ENCODE results near the gene CLEC7A.

The CLEC7A gene

GRCh38 chr12:10130042-10130441, at the start of gene CLEC7A:
TSS of gene CLEC7A (minus strand) at chr12:10130199. CDS start at chr12:10130082, 117 bp downstream.
- no peak for DNase-seq (ENCODE audit: low spot score)

DNA sequence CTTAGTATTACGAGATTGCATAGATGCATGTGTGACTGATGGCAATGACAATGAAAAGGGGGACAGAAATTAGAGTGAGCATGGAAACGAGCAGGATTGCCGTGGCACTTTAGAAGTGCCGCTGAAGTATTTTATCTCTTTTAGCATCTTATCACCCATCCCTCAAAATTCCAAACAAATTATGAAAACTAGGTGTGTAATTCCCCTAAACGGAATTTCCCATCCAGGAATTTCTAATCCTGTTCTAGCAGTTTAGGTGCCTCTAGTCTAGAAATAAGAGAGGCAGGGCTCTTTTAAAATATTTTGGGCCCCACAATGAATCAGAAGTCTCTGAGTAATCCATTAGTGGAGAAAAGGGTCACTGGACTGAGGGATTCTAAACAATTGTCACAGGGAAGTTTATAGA, 49.8 kb upstream of the CLEC7A start:
- peak; percentile 30 for DNase-seq (ENCODE audit: low spot score)

- DNase-seq (ENCODE audit: low spot score), result no peak
Measured at GRCh38 chr12:10178821-10179220, 48.8 kb upstream of the CLEC7A start, which contains the start of gene TMEM52B. TSS of gene TMEM52B (plus strand) at chr12:10179032. CDS start at chr12:10179575, 543 bp downstream.

GRCh38 chr12:10175846-10176636, 46.0 kb upstream of the CLEC7A start:
- DNase-seq (ENCODE audit: low spot score), result no peak

- no peak for DNase-seq (ENCODE audit: low spot score)
Measured at GRCh38 chr12:10174986-10175614, 45.1 kb upstream of the CLEC7A start.

- DNase-seq (ENCODE audit: low spot score), result no peak
Measured at GRCh38 chr12:10171973-10172728, 42.2 kb upstream of the CLEC7A start, which contains the start of gene OLR1. TSS of gene OLR1 (minus strand) at chr12:10172132. CDS start at chr12:10172077, 55 bp downstream.

GRCh38 chr12:10170216-10170615, 40.2 kb upstream of the CLEC7A start:
- peak; percentile 49 for DNase-seq (ENCODE audit: low spot score)

GRCh38 chr12:10169104-10169503, 39.1 kb upstream of the CLEC7A start:
- DNase-seq (ENCODE audit: low spot score), result peak; percentile 51

DNA sequence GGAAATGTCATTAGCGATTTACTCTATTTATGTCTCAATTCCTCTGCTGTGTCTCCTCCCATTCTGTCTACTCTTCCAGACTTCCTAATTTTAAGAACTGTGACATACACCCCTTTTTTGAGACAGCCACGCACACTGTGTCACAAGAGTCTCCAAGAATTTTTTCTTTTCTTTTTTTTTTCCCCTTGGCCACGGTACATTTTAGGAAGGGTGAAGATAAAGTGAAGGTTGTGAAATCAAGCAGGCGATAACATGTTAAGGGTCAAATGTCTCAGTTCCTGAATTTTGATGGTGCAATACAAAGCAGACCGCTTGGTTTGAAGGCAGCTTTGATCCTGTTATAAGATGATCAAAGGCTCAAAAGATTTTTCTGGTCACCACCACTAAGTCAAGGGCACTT, 37.6 kb upstream of the CLEC7A start:
- DNase-seq (ENCODE audit: low spot score), result peak; percentile 4

DNA sequence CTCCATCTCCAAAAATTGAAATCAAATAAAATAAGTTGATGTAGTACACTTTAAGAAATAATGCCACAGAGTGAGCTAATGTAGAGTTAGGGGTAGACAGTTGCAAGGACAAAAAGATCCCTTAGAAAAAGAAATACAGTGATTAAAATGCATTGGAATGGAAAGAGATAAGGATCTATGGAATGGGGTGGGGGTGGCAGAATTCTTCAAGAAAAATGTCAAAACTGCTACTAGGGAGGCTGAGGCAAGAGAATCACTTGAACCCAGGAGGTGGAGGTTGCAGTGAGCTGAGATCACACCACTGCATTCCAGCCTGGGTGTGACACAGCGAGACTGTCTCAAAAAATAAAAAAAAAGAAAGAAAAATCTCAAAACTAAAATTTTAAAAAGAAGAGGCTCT, 35.4 kb upstream of the CLEC7A start:
- no peak for DNase-seq (ENCODE audit: low spot score)

GRCh38 chr12:10163084-10163483, 33.1 kb upstream of the CLEC7A start:
- no peak for DNase-seq (ENCODE audit: low spot score)

DNA sequence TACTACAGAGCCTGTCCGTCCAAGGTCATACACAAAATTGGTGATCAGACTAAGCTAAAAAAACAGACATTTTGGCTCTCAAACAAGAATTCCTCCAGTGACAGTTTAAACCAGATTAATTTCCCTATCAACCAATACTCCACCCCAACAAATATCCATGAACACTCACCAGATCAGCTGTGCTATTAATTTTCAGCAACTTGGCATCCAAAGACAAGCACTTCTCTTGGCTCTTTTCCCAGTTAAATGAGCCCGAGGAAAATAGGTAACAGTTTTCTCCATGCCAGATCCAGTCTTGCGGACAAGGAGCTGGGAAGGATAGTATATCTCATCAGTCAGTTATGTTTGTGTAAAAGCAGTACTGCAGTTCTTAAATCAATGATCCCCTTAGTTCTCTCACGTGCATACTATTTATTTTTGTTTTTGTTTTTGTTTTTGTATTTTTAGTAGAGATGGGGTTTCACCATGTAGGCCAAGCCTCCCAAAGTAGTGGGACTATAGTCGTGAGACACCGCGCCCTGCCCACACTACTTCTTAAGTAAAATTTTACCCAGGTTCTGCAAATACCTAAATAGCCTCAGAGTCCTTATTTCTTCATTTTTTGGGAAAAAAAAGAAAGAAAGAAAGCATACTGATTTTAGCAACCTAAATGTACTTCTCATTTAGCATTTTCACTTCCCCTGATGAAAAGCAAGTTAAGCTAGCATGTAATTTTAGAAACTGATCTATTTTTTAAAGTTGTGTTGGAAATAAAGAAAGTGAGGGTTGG, 30.8 kb upstream of the CLEC7A start:
- DNase-seq (ENCODE audit: low spot score), result no peak

GRCh38 chr12:10159280-10159679, 29.3 kb upstream of the CLEC7A start:
- DNase-seq (ENCODE audit: low spot score), result no peak

DNA sequence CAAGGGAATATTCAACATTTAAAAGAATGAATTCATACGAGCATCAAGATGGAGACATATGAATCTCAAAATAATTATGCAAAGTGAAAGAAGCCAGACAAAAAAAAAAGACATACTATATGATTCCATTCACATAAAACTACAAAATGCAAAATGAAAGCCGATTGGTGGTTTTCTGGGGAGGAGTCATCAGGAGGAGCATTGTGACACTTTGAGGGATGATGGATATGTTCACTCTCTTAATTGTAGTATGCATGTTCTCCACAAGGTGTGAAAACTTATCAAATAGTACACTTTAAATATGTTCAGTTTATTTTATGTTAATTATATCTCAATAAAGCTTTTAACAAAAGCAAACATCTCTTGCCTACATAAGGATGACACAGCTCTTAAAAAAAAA, 28.4 kb upstream of the CLEC7A start:
- no peak for DNase-seq (ENCODE audit: low spot score)

DNA sequence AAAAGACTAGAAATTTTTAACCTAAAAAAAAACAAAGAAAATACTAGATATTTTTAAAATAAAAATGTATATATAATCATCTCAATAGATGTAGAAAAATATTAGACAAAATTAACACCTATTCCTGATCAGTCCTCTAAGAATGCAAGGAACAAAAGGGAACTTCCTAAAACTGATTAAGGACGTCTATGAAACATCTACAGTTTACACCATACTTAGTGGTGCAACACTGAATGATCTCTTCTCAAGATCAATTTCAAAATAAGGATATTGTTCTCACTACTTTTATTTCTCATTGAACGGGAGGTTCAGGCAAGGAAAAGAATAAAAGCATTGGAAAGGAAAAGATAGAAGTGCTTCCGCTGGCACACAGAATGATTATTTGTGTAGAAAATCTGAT, 26.0 kb upstream of the CLEC7A start:
- DNase-seq (ENCODE audit: low spot score), result no peak

DNA sequence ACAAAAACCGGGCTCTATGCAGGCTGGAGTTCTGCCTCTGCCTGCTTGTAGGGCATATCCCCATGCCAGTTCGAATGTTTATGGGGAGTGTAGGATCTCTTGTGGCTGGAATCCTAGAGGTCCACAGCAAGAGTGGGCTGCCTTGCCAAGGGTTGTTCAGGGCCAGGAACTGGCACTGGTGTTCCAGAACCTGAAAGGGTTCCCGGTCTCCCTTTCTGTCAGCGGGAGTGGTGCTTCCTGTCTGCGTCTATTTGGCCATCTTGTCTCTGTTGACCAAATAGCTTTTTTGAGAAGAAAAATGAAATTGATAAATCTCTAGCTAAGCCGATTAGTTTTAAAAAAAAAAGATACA, 24.1 kb upstream of the CLEC7A start:
- no peak for DNase-seq (ENCODE audit: low spot score)

DNA sequence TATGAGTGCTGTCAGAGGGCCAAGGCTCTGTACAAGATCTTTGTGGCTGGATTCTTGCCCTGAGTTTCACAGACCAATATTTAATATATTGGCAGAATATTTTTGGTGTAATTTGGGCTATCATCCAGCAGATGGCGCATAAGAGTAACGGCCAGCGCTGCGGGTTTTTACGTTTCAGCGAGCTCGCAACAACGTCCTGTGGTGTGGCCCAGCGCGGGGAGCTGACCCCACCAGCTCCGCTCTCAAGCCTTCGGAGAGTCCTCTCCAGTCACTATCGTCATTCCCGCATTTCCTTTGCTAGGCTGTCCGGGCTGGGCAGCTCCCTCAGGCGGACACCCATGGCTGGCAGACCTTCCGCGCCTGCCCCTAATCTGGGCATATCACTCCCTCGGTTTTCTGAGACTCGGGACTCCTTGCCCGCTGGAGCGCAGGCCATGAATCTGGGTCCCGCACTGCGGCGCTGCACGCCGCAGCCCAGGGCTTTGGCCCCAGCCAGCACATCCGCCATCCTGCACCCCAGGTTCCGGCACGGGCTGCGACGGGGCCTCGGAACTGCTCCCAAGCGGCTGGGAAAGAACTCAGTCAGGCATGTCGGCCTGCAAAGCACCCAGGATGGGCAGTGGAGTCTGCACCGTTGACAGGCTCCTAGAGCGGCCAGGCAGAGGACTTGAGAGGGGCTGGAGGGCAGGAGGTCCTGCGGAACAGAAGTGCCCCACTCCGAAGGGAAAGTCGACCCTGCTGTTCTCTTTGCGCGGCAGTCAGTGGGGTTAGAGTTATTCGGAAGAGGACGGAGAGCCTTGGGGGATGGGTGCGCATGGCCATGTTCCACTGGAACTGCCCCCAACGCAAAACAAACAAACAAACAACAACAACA, 23.5 kb upstream of the CLEC7A start:
- DNase-seq (ENCODE audit: low spot score), result peak; percentile 76

DNA sequence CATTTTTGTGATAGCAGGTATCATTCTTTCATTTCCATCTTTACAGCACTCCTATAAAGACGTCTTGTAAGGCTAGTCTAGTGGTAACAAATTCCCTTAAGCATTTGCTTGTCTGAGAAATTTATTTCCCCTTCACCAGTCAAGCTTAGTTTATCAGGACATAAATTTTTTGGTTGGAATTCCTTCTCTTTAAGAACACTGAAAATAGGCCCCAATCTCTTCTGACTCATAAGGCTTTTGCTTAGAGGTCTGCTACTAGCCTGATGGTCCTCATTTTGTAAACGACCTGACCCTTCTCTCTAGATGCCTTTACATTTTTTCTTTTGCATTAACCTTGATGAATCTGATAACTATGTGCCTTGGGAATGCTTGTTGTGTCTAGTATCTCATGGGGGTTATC, 21.6 kb upstream of the CLEC7A start:
- DNase-seq (ENCODE audit: low spot score), result no peak

DNA sequence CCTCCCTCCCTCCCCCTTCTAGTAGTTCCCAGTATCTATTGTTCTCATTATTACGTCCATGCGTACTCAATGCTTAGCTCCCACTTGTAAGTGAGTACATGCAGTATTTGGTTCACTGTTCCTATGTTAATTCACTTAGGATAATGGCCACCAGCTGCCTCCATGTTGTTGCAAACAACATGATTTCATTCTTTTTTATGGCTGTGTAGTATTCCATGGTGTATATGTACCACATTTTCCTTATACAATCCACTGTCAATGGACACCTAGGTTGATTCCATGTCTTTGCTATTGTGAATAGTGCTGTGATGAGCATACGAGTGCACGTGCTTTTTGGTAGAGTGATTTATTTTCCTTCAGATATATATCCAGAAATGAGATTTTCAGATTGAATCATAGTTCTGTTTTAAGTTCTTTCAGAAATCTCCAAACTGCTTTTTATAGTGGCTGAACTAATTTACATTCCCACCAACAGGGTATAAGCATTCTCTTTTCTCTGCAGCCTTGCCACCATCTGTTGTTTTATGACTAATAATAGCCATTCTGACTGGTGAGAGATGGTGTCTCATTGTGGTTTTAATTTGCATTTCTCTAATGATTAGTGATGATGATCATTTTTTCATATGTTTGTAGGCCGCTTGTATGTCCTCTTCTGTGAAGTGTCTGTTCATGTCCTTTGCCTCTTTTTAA, 17.9 kb upstream of the CLEC7A start:
- DNase-seq (ENCODE audit: low spot score), result no peak

DNA sequence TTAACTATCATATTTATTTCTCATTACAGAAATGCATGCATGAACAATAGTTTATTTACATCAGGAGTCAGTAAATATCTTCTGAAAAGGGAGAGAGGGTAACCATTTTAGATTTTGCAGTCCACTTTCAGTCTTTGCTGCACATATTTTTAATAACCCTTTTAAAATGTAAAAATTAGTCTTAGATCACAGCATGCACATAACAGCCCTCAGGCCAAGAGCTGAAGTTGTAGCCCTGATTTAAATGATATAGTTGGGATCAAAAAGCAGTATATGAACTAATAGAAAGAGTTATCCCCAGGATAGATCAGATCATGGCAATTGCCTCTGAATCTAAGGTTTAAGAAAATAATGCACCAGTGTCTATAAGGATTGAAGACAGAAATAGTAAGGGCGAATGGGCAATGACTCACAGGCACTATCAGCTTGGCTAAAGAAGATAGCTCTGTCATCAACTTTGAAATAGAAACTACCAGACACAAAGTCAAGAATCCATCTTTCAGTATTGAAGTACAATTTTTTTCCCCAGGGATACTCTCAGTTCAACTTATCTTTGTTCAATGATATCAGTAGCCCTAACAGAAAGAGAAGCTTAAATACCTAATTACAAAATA, 13.1 kb upstream of the CLEC7A start:
- DNase-seq (ENCODE audit: low spot score), result peak; percentile 27
